B cell (primary cell): ENCODE data around the gene PTPRN2. TPM values are rescaled to one million over a fixed set of nuclear protein-coding genes. Genes with fewer than 3 reads are reported as not detected.

Experiments
- ATAC-seq: fragments of 200-7000 bp; cut with Tn5 transposase; one replicate; pipeline ENCODE4 v1.10.0; 2021; ENCODE audit warnings: low read depth, mild to moderate bottlenecking, moderate number of reproducible peaks, moderate library complexity
- CTCF ChIA-PET: fragments of 350-600 bp; sonication (Branson Sonifier 250); formaldehyde crosslinking; loops from one replicate; lab custom pipeline; 2021; ENCODE audit warnings: antibody characterized with exemption, inconsistent platforms; lab: Charles Lee
- POLR2A ChIA-PET: fragments of 350-600 bp; sonication (Branson Sonifier 250); formaldehyde crosslinking; loops from one replicate; lab custom pipeline; 2021; ENCODE audit warnings: antibody characterized with exemption; lab: Charles Lee
- DNase-seq: peaks from one replicate; pipeline ENCODE4 v3.0.0; 2013
- H2AFZ ChIP-seq: 2 replicates; pipeline ENCODE4 v1.6.1; 2012; ENCODE audit warnings: mild to moderate bottlenecking, low read depth, low read length; ENCODE audit not compliant: insufficient read depth, poor library complexity, severe bottlenecking
- H3K27ac ChIP-seq, 2 donors: 1 replicate in 1 of 2; 2 replicates in 1 of 2; pipeline ENCODE4 v1.5.1; 2012 to 2013; ENCODE audit warnings: low read length in 2 of 2, mild to moderate bottlenecking in 2 of 2, moderate library complexity in 1 of 2
- H3K27me3 ChIP-seq, 4 experiments: fragments of 200-600 bp in 1 of 4; sonication (generic) in 1 of 4; replicated peaks in 1 of 4; 1 replicate in 2 of 4; 2 replicates in 2 of 4; pipeline versions ENCODE4 v1.6.1 to v1.7.0; 2013 to 2016; ENCODE audit warnings: low read length in 3 of 4, mild to moderate bottlenecking in 2 of 4, mixed read lengths in 1 of 4, moderate library complexity in 1 of 4; ENCODE audit not compliant: insufficient read depth in 4 of 4, control insufficient read depth in 3 of 4; ENCODE audit errors: control extremely low read depth in 1 of 4
- H3K36me3 ChIP-seq, 2 experiments: replicated peaks in 1 of 2; 1 replicate in 1 of 2; 2 replicates in 1 of 2; pipeline versions ENCODE4 v1.6.1 to v1.7.1; 2013; ENCODE audit warnings: low read length in 1 of 2; ENCODE audit not compliant: insufficient read depth in 2 of 2, control insufficient read depth in 1 of 2; ENCODE audit errors: control extremely low read depth in 1 of 2, extremely low read depth in 1 of 2
- H3K4me1 ChIP-seq, 2 donors: fragments of 200-600 bp in 1 of 2; sonication (generic) in 1 of 2; 1 replicate in 1 of 2; 2 replicates in 1 of 2; pipeline versions ENCODE4 v1.5.1 to v1.6.1; 2013 to 2017; ENCODE audit warnings: low read length in 2 of 2; ENCODE audit not compliant: control insufficient read depth in 2 of 2, insufficient read depth in 2 of 2
- H3K4me2 ChIP-seq: replicated peaks from 2 replicates; pipeline ENCODE3; 2012; ENCODE audit warnings: mild to moderate bottlenecking, low read depth, low read length; ENCODE audit not compliant: poor library complexity, severe bottlenecking
- H3K4me3 ChIP-seq, 5 experiments: fragments of 200-600 bp in 1 of 5; sonication (generic) in 1 of 5; 1 replicate in 3 of 5; 2 replicates in 2 of 5; pipeline versions ENCODE4 v1.5.1 to v1.7.0; 2011 to 2016; ENCODE audit warnings: low read length in 4 of 5, mild to moderate bottlenecking in 4 of 5, low read depth in 2 of 5, control low read depth in 1 of 5, moderate library complexity in 1 of 5; ENCODE audit not compliant: insufficient read depth in 1 of 5; ENCODE audit errors: control extremely low read depth in 1 of 5, extremely low read depth in 1 of 5
- H3K79me2 ChIP-seq: fragments of 200-600 bp; sonication (generic); one replicate; pipeline ENCODE4 v1.6.0; 2016; ENCODE audit warnings: low read length; ENCODE audit not compliant: control insufficient read depth, insufficient read depth
- H3K9ac ChIP-seq: fragments of 200-600 bp; sonication (generic); 2 replicates; pipeline ENCODE4 v1.6.1; 2017; ENCODE audit warnings: mild to moderate bottlenecking, low read length, moderate library complexity
- H3K9me3 ChIP-seq, 3 donors: one replicate each; pipeline versions ENCODE4 v1.6.1 to v1.7.1; 2013; ENCODE audit warnings: low read length in 2 of 3; ENCODE audit not compliant: control insufficient read depth in 2 of 3, insufficient read depth in 1 of 3; ENCODE audit errors: control extremely low read depth in 1 of 3
- H4K20me1 ChIP-seq: 2 replicates; pipeline ENCODE4 v1.6.0; 2012; ENCODE audit warnings: mild to moderate bottlenecking, low read length; ENCODE audit not compliant: insufficient read depth, control insufficient read depth, poor library complexity, severe bottlenecking
- H3K27ac Mint-ChIP-seq: one replicate; pipeline ENCODE4 v1.8.0; 2021; ENCODE audit warnings: mixed read lengths
- H3K27me3 Mint-ChIP-seq: one replicate; pipeline ENCODE4 v1.8.0; 2021; ENCODE audit warnings: mixed read lengths
- H3K4me1 Mint-ChIP-seq: one replicate; pipeline ENCODE4 v1.8.0; 2021; ENCODE audit warnings: mixed read lengths
- H3K4me3 Mint-ChIP-seq: one replicate; pipeline ENCODE4 v1.8.0; 2021; ENCODE audit warnings: mixed read lengths
- H3K9me3 Mint-ChIP-seq: one replicate; pipeline ENCODE4 v1.8.0; 2022; ENCODE audit warnings: mixed read lengths; ENCODE audit not compliant: insufficient read depth
- EZH2 ChIP-seq: IDR thresholded peaks from 2 replicates; pipeline ENCODE4 v1.6.1; 2012; ENCODE audit warnings: borderline replicate concordance, low read depth, mild to moderate bottlenecking, moderate library complexity, low read length; ENCODE audit not compliant: insufficient read depth, poor library complexity, severe bottlenecking
- WGBS: methylation state at CpG from one replicate; pipeline ENCODE4 v1.1.5; 2013; ENCODE audit warnings: missing lambda C conversion rate; ENCODE audit not compliant: insufficient coverage; 5-methylcytosine and 5-hydroxymethylcytosine counted together
- intact Hi-C: fragments of 100-400 bp; cut with micrococcal nuclease; formaldehyde crosslinking; loops from one replicate; pipeline ENCODE4 v1.10.0; 2022
- polyA plus RNA-seq: library from polyadenylated mRNA; depleted of rRNA; stranded (reverse); fragments of >200 nt; gene quantifications from 2 replicates; pipeline ENCODE4 v1.2.3, GENCODE V29; 2012
- total RNA-seq, 2 donors: library from RNA; stranded (reverse); fragments of 120-200 nt in 1 of 2; gene quantifications; 1 replicate in 1 of 2; 2 replicates in 1 of 2; pipeline versions ENCODE4 v1.2.3 to v1.2.4, GENCODE V29; 2013 to 2022
- TF ChIP-seq, protein P1 (sequence below): fragments of 200-600 bp; IDR thresholded peaks from one replicate; pipeline ENCODE4 v1.8.0; 2022; ENCODE audit warnings: antibody characterized with exemption, mild to moderate bottlenecking

PTPRN2 gene
- total and polyA plus RNA-seq, 2 donors (not counting 1 experiment from before 2014, with no cell fraction given), result 2.0 to 5.0 TPM

DNA sequence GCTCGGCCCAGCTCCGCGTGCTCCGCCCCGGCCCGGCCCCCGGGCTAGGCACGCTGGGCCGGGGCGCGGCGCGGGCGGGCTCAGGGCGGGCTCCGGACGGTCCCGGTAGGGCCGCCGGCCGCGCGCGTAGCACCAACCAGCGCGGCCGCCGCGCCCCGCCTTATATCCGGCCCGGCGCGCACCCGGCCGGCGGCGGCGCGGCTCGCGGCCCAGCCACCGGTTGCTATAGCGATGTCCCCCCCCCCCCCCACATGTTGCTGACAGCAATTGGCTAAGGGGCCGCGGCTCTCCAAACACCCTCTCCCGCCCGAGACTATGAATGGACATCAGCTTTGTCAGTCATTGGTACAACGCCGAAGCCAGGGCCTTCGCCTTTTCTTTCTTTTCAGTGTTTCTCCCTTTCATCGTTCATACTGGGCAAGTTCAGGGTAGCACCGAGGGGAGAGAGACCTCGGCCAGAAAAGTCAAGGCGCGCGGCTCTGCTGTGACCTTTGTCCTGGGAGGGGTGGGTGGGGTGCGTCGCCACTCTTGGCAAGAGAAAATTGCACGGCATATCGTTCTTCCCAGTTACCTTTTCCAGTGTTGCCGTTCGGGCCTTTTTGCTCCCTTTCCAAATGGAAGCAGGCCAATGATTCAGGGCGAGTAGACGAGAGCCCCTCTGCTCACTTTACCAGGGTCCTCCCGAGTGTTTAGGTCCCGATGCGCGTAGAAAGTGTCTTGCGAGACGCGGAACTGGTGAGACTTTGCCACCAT lies 896.6 kb downstream of the PTPRN2 start:
- H2AFZ ChIP-seq, result no peak overlapping the region
- no peak overlapping the region for H3K9ac ChIP-seq
- H3K27me3 ChIP-seq, result peaks cover 0 to 50% (median 25%) of the 10 kb centered on the region in 4 experiments
- no peak overlapping the region for H3K4me3 ChIP-seq
- peak overlapping the region; percentile 34 for H3K4me3 Mint-ChIP-seq
- H3K4me1 ChIP-seq, result peaks cover 6 to 8% of the 10 kb centered on the region in 2 donors
- H3K36me3 ChIP-seq, result no peaks in the 10 kb centered on the region
- H3K9me3 ChIP-seq, result peaks cover 0 to 16% (median 2%) of the 10 kb centered on the region in 3 donors
- CTCF ChIA-PET, result no interaction called here
- H4K20me1 ChIP-seq, result no peaks in the 10 kb centered on the region
- H3K79me2 ChIP-seq, result no peaks in the 10 kb centered on the region
- WGBS, result 7% methylated on average over 64 of the region's 72 CpGs
- peak overlapping the region; percentile 57 for H3K4me2 ChIP-seq
- ATAC-seq (no peak), DNase-seq (no peak)
- H3K27ac Mint-ChIP-seq, result no peak overlapping the region
- POLR2A ChIA-PET, result no interaction called here
- intact Hi-C loops, result no loop called here
- TF ChIP-seq EZH2, result no peak
- TF ChIP-seq, protein P1, sequence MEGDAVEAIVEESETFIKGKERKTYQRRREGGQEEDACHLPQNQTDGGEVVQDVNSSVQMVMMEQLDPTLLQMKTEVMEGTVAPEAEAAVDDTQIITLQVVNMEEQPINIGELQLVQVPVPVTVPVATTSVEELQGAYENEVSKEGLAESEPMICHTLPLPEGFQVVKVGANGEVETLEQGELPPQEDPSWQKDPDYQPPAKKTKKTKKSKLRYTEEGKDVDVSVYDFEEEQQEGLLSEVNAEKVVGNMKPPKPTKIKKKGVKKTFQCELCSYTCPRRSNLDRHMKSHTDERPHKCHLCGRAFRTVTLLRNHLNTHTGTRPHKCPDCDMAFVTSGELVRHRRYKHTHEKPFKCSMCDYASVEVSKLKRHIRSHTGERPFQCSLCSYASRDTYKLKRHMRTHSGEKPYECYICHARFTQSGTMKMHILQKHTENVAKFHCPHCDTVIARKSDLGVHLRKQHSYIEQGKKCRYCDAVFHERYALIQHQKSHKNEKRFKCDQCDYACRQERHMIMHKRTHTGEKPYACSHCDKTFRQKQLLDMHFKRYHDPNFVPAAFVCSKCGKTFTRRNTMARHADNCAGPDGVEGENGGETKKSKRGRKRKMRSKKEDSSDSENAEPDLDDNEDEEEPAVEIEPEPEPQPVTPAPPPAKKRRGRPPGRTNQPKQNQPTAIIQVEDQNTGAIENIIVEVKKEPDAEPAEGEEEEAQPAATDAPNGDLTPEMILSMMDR, result no peak
- H3K9me3 Mint-ChIP-seq, result peaks cover 3% of the 10 kb centered on the region
- H3K27me3 Mint-ChIP-seq, result peaks cover 39% of the 10 kb centered on the region
- H3K4me1 Mint-ChIP-seq, result peaks cover 9% of the 10 kb centered on the region
- H3K27ac ChIP-seq, result no peak overlapping the region
